Measurements from ENCODE around the gene SPOCD1.
"Not testable (repeated sequence)": the region's sequence is repeated elsewhere in the genome, so short reads cannot be mapped to it uniquely, and the experiment has no call there.

DNA sequence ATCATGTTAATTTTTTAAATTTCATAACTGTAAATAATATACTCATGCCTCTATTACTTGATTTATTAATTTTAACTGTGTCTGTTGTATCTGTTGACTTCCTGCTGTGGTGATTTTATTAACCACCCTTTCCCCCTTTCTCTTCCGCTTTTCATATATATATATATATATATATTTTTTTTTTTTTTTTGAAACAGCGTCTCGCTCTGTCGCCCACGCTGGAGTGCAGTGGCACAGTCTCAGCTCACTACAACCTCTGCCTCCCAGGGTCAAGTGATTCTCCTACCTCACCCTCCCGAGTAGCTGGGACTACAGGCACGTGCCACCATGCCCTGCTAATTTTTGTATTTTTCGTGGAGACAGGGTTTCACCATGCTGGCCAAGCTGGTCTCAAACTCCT, 1.1 kb upstream of the SPOCD1 start:
- TF ChIP-seq, protein P1, sequence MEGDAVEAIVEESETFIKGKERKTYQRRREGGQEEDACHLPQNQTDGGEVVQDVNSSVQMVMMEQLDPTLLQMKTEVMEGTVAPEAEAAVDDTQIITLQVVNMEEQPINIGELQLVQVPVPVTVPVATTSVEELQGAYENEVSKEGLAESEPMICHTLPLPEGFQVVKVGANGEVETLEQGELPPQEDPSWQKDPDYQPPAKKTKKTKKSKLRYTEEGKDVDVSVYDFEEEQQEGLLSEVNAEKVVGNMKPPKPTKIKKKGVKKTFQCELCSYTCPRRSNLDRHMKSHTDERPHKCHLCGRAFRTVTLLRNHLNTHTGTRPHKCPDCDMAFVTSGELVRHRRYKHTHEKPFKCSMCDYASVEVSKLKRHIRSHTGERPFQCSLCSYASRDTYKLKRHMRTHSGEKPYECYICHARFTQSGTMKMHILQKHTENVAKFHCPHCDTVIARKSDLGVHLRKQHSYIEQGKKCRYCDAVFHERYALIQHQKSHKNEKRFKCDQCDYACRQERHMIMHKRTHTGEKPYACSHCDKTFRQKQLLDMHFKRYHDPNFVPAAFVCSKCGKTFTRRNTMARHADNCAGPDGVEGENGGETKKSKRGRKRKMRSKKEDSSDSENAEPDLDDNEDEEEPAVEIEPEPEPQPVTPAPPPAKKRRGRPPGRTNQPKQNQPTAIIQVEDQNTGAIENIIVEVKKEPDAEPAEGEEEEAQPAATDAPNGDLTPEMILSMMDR (IDR thresholded peaks at IDR 0.05; ENCODE audit: low read depth, low read length, missing input control) = not testable (repeated sequence)
- not testable (repeated sequence) for TF ChIP-seq HNF4A (conservative IDR thresholded peaks at IDR 0.05); REST (IDR thresholded peaks at IDR 0.05); HNF4G (IDR thresholded peaks at IDR 0.05); ATF3 (IDR thresholded peaks at IDR 0.05); JUND (IDR thresholded peaks at IDR 0.05); SP1 (IDR thresholded peaks at IDR 0.05); YY1 (IDR thresholded peaks at IDR 0.05); TAF1 (conservative IDR thresholded peaks at IDR 0.05); RAD21 (IDR thresholded peaks at IDR 0.05)
- TF ChIP-seq, protein P2, sequence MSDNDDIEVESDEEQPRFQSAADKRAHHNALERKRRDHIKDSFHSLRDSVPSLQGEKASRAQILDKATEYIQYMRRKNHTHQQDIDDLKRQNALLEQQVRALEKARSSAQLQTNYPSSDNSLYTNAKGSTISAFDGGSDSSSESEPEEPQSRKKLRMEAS (IDR thresholded peaks at IDR 0.05) = not testable (repeated sequence)

Measured in liver (tissue), 3 donors.